ENCODE results near the gene ANKRD61.

The ANKRD61 gene

GRCh38 chr7:6012355-6013104 is 18.6 kb upstream of the ANKRD61 start:
- no peak for DNase-seq (ENCODE audit: low read depth)
- no peak overlapping the region for H3K4me3 ChIP-seq (ENCODE audit: low read depth, low read length)
- TF ChIP-seq CTCF (IDR thresholded peaks at IDR 0.05; ENCODE audit: insufficient read depth, low read depth, low read length, missing control alignments) = no peak

- peak; percentile 41 for DNase-seq (ENCODE audit: low read depth)
- H3K4me3 ChIP-seq (ENCODE audit: low read depth, low read length) = no peak overlapping the region
- TF ChIP-seq CTCF (IDR thresholded peaks at IDR 0.05; ENCODE audit: insufficient read depth, low read depth, low read length, missing control alignments) = no peak
Observed at GRCh38 chr7:6015917-6016652, 15.1 kb upstream of the ANKRD61 start.

GRCh38 chr7:6016653-6016966 is 14.6 kb upstream of the ANKRD61 start:
- H3K4me3 ChIP-seq (ENCODE audit: low read depth, low read length) = no peak overlapping the region
- TF ChIP-seq CTCF (IDR thresholded peaks at IDR 0.05; ENCODE audit: insufficient read depth, low read depth, low read length, missing control alignments) = no peak
- no peak for DNase-seq (ENCODE audit: low read depth)

GRCh38 chr7:6020371-6021286 is 10.5 kb upstream of the ANKRD61 start:
- H3K4me3 ChIP-seq (ENCODE audit: low read depth, low read length) = no peak overlapping the region
- no peak for TF ChIP-seq CTCF (IDR thresholded peaks at IDR 0.05; ENCODE audit: insufficient read depth, low read depth, low read length, missing control alignments)
- DNase-seq (ENCODE audit: low read depth) = no peak

GRCh38 chr7:6022707-6023106 is 8.5 kb upstream of the ANKRD61 start:
- no peak for DNase-seq (ENCODE audit: low read depth)
- TF ChIP-seq CTCF (IDR thresholded peaks at IDR 0.05; ENCODE audit: insufficient read depth, low read depth, low read length, missing control alignments) = no peak
- H3K4me3 ChIP-seq (ENCODE audit: low read depth, low read length) = no peak overlapping the region

- no peak for DNase-seq (ENCODE audit: low read depth)
- no peak overlapping the region for H3K4me3 ChIP-seq (ENCODE audit: low read depth, low read length)
- no peak for TF ChIP-seq CTCF (IDR thresholded peaks at IDR 0.05; ENCODE audit: insufficient read depth, low read depth, low read length, missing control alignments)
Observed at GRCh38 chr7:6023974-6024435, 7.2 kb upstream of the ANKRD61 start.
